ENCODE results near the gene MGAT3.
A peak's percentile ranks its signal among the peaks of the same experiment; 100 is the strongest.

The MGAT3 gene

GRCh38 chr22:39524089-39524752, 67.4 kb downstream of the MGAT3 start:
- H3K9ac ChIP-seq (ENCODE audit: low read depth, low read length): no peak overlapping the region
- H3K27me3 ChIP-seq (ENCODE audit: control insufficient read depth, insufficient read depth, low read length): no peaks in the 10 kb centered on the region
- H3K9me3 ChIP-seq (ENCODE audit: control insufficient read depth, insufficient read depth, low read length): no peaks in the 10 kb centered on the region
- no peak overlapping the region for H3K4me3 ChIP-seq (ENCODE audit: low read depth, low read length)
- H3K4me1 ChIP-seq (ENCODE audit: control insufficient read depth, insufficient read depth, low read length): peaks cover 2% of the 10 kb centered on the region
- H3K36me3 ChIP-seq (ENCODE audit: control insufficient read depth, insufficient read depth, low read length): peaks cover 50% of the 10 kb centered on the region

- Histone ChIP-seq H3K9me3 (ENCODE audit: control insufficient read depth, insufficient read depth, low read length) (no peaks in the 10 kb centered on the region), H3K27me3 (ENCODE audit: control insufficient read depth, insufficient read depth, low read length) (no peaks in the 10 kb centered on the region), H3K9ac (ENCODE audit: low read depth, low read length) (no peak overlapping the region), H3K4me1 (ENCODE audit: control insufficient read depth, insufficient read depth, low read length) (peaks cover 2% of the 10 kb centered on the region), H3K4me3 (ENCODE audit: low read depth, low read length) (no peak overlapping the region), H3K36me3 (ENCODE audit: control insufficient read depth, insufficient read depth, low read length) (peaks cover 56% of the 10 kb centered on the region)
Measured at GRCh38 chr22:39524753-39525657, 68.2 kb downstream of the MGAT3 start.

GRCh38 chr22:39525658-39525975, 68.8 kb downstream of the MGAT3 start:
- Histone ChIP-seq H3K36me3 (ENCODE audit: control insufficient read depth, insufficient read depth, low read length) (peaks cover 54% of the 10 kb centered on the region), H3K27me3 (ENCODE audit: control insufficient read depth, insufficient read depth, low read length) (no peaks in the 10 kb centered on the region), H3K9ac (ENCODE audit: low read depth, low read length) (no peak overlapping the region), H3K4me1 (ENCODE audit: control insufficient read depth, insufficient read depth, low read length) (peaks cover 2% of the 10 kb centered on the region), H3K4me3 (ENCODE audit: low read depth, low read length) (no peak overlapping the region), H3K9me3 (ENCODE audit: control insufficient read depth, insufficient read depth, low read length) (no peaks in the 10 kb centered on the region)

GRCh38 chr22:39526736-39527171, 69.9 kb downstream of the MGAT3 start:
- H3K9me3 ChIP-seq (ENCODE audit: control insufficient read depth, insufficient read depth, low read length): no peaks in the 10 kb centered on the region
- peaks cover 2% of the 10 kb centered on the region for H3K4me1 ChIP-seq (ENCODE audit: control insufficient read depth, insufficient read depth, low read length)
- peaks cover 44% of the 10 kb centered on the region for H3K36me3 ChIP-seq (ENCODE audit: control insufficient read depth, insufficient read depth, low read length)
- no peak overlapping the region for H3K4me3 ChIP-seq (ENCODE audit: low read depth, low read length)
- no peaks in the 10 kb centered on the region for H3K27me3 ChIP-seq (ENCODE audit: control insufficient read depth, insufficient read depth, low read length)
- H3K9ac ChIP-seq (ENCODE audit: low read depth, low read length): no peak overlapping the region

- H3K4me1 ChIP-seq (ENCODE audit: control insufficient read depth, insufficient read depth, low read length): peaks cover 2% of the 10 kb centered on the region
- H3K4me3 ChIP-seq (ENCODE audit: low read depth, low read length): no peak overlapping the region
- no peak overlapping the region for H3K9ac ChIP-seq (ENCODE audit: low read depth, low read length)
- H3K9me3 ChIP-seq (ENCODE audit: control insufficient read depth, insufficient read depth, low read length): no peaks in the 10 kb centered on the region
- H3K27me3 ChIP-seq (ENCODE audit: control insufficient read depth, insufficient read depth, low read length): no peaks in the 10 kb centered on the region
- H3K36me3 ChIP-seq (ENCODE audit: control insufficient read depth, insufficient read depth, low read length): peaks cover 37% of the 10 kb centered on the region
Measured at GRCh38 chr22:39527481-39527961, 70.7 kb downstream of the MGAT3 start.

- Histone ChIP-seq H3K36me3 (ENCODE audit: control insufficient read depth, insufficient read depth, low read length) (peaks cover 30% of the 10 kb centered on the region), H3K27me3 (ENCODE audit: control insufficient read depth, insufficient read depth, low read length) (no peaks in the 10 kb centered on the region), H3K4me1 (ENCODE audit: control insufficient read depth, insufficient read depth, low read length) (peaks cover 2% of the 10 kb centered on the region), H3K4me3 (ENCODE audit: low read depth, low read length) (no peak overlapping the region), H3K9ac (ENCODE audit: low read depth, low read length) (no peak overlapping the region), H3K9me3 (ENCODE audit: control insufficient read depth, insufficient read depth, low read length) (no peaks in the 10 kb centered on the region)
Measured at GRCh38 chr22:39528080-39528661, 71.4 kb downstream of the MGAT3 start.

GRCh38 chr22:39528681-39529486, 72.1 kb downstream of the MGAT3 start:
- H3K9me3 ChIP-seq (ENCODE audit: control insufficient read depth, insufficient read depth, low read length): no peaks in the 10 kb centered on the region
- H3K9ac ChIP-seq (ENCODE audit: low read depth, low read length): peak overlapping the region; percentile 47
- peaks cover 25% of the 10 kb centered on the region for H3K36me3 ChIP-seq (ENCODE audit: control insufficient read depth, insufficient read depth, low read length)
- H3K4me1 ChIP-seq (ENCODE audit: control insufficient read depth, insufficient read depth, low read length): peaks cover 5% of the 10 kb centered on the region
- no peak overlapping the region for H3K4me3 ChIP-seq (ENCODE audit: low read depth, low read length)
- no peaks in the 10 kb centered on the region for H3K27me3 ChIP-seq (ENCODE audit: control insufficient read depth, insufficient read depth, low read length)

- no peak overlapping the region for H3K4me3 ChIP-seq (ENCODE audit: low read depth, low read length)
- peaks cover 19% of the 10 kb centered on the region for H3K36me3 ChIP-seq (ENCODE audit: control insufficient read depth, insufficient read depth, low read length)
Measured at GRCh38 chr22:39529487-39529851, 72.7 kb downstream of the MGAT3 start.

GRCh38 chr22:39530116-39530515, 73.3 kb downstream of the MGAT3 start:
- Histone ChIP-seq H3K27me3 (ENCODE audit: control insufficient read depth, insufficient read depth, low read length) (no peaks in the 10 kb centered on the region), H3K4me3 (ENCODE audit: low read depth, low read length) (no peak overlapping the region), H3K36me3 (ENCODE audit: control insufficient read depth, insufficient read depth, low read length) (peaks cover 19% of the 10 kb centered on the region), H3K9ac (ENCODE audit: low read depth, low read length) (no peak overlapping the region), H3K4me1 (ENCODE audit: control insufficient read depth, insufficient read depth, low read length) (peaks cover 12% of the 10 kb centered on the region), H3K9me3 (ENCODE audit: control insufficient read depth, insufficient read depth, low read length) (no peaks in the 10 kb centered on the region)

More at GRCh38 chr22:39529487-39529851, 72.7 kb downstream of the MGAT3 start:
- Histone ChIP-seq H3K9me3 (ENCODE audit: control insufficient read depth, insufficient read depth, low read length) (no peaks in the 10 kb centered on the region), H3K27me3 (ENCODE audit: control insufficient read depth, insufficient read depth, low read length) (no peaks in the 10 kb centered on the region), H3K4me1 (ENCODE audit: control insufficient read depth, insufficient read depth, low read length) (peaks cover 9% of the 10 kb centered on the region), H3K9ac (ENCODE audit: low read depth, low read length) (peak overlapping the region; percentile 47)

- Histone ChIP-seq H3K9ac (ENCODE audit: low read depth, low read length) (no peak overlapping the region), H3K9me3 (ENCODE audit: control insufficient read depth, insufficient read depth, low read length) (no peaks in the 10 kb centered on the region), H3K4me3 (ENCODE audit: low read depth, low read length) (peak overlapping the region; percentile 18), H3K4me1 (ENCODE audit: control insufficient read depth, insufficient read depth, low read length) (peaks cover 16% of the 10 kb centered on the region), H3K27me3 (ENCODE audit: control insufficient read depth, insufficient read depth, low read length) (no peaks in the 10 kb centered on the region), H3K36me3 (ENCODE audit: control insufficient read depth, insufficient read depth, low read length) (peaks cover 19% of the 10 kb centered on the region)
Measured at GRCh38 chr22:39530692-39531331, 74.0 kb downstream of the MGAT3 start.

Measured in iPS-15b (cell line).